NCI-H146 treated with DMSO at 0.1 percent for 48 hours (cell line): ENCODE data around the gene LCAT.
A peak's percentile ranks its signal among the peaks of the same experiment; 100 is the strongest.

Experiments used
- DNase-seq: peaks from one replicate; lab custom pipeline; 2025; ENCODE audit not compliant: unreplicated experiment; lab: John Stamatoyannopoulos, UW

Gene LCAT

DNA sequence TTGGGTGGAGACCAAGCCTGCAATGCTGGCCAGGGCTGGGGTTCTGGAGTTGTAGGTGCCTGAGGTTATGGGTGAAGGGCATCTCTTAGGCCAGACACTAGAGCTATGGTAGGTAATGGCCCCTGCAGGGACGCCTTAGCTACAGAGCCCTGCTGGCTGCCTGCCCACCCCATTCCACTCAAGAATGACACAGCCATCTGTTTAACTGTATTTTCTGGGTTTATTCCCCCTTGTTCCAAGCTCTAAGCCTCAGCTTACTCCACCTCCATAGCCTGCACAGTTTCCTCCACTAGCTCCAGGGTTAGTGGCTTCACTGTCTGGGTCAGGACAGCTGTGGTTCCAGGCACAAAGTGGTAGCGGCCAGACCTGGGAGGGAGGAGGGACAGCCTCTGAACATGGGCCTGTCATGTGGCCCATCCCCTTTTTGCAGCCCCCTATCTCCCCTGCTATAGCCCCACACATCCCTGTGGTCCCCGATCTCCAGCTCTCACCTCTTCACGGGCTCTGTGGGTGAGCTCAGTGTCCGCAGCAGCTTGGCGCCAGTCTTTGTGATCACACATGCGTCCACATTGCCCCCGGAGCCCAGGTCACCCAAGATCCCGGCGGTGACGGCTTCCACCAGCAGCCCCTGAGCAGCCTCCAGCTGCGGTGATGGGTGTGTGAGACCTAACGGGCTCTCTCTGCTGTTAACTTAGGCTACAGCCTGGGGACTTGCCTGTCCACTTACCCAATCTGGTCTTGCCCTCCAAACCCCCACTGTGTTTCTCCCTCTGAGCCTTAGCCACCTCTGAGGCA, 9.4 kb downstream of the LCAT start:
- DNase-seq = no peak

DNA sequence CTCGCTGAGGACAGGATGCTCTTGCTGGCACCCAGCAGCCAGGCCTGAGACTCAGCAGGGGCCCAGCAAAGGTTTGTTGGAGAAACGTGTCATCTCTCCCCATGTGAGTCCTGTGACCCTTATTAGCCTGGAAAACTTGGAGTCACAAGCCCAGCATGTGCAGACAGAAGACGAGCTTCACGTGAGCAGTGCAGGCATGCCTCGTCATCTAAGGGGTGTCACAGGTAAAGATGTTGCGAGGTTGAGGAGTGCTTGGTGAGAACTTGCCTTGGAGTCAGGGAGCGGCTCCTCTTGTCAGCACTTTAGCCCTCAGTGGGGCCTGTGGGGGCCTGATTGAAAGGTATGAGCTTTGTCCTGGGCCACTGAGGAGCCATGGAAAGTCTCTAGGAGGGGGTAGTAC, 10.1 kb downstream of the LCAT start:
- DNase-seq = no peak

DNA sequence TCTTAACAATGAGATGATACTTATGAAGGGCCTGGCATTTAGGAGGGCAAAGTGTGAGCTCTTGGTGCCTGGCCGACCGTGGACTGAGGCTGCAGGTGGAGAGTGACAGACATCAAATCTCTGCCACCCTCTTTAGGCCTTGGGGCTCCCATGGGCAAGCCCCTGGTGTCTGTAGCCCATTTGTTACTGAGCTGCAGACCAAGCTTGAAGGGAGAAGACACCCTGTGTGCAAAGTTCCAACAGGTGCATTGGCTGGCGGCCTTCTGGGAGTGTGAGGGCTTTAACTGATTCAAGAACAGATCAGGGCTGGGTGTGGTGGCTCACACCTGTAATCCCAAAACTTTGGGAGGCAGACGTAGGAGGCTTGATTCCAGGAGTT, 11.5 kb downstream of the LCAT start:
- no peak for DNase-seq

DNA sequence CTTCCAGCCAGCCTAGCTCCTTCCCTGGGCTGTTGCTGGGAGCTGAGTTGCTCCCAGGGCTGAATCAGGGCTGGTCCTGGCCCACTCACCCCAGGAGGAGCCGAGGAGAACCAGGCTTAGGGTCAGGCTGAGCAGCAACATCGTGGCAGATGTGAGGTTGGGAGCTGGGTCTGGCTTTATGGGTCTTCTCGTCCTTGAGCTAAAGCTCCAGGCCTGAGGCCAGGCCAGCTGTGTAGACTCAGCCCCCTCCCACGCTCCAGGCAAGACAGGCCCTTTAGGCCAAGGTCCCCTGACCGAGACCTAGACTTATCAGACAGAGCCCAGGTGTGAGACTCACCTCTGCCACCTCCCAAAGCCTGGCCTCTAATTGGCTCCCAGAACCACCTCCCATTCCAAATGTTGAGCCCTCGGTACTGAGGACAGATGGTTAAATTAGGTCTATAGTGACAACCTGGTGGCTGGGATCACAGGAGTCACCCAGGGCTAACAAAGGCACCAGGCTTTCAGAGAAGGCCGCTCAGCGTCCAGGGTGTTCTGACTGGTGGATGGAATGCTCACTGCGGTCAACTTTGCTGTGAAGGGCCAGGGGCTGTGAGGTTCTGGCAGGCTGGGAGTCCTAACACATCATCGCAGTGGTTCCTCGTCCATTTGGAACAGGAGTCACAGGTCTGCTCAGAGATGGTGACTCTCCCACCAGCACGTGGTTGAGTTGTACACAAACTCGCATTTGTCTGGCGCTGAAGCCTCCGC, 12.0 kb downstream of the LCAT start, which contains the start of gene CTRL:
Gene CTRL, minus strand, starts transcription at position 151 of the 750 bp plus-strand sequence. Its CDS starts 10 bp downstream, at position 141.
- DNase-seq = no peak

DNA sequence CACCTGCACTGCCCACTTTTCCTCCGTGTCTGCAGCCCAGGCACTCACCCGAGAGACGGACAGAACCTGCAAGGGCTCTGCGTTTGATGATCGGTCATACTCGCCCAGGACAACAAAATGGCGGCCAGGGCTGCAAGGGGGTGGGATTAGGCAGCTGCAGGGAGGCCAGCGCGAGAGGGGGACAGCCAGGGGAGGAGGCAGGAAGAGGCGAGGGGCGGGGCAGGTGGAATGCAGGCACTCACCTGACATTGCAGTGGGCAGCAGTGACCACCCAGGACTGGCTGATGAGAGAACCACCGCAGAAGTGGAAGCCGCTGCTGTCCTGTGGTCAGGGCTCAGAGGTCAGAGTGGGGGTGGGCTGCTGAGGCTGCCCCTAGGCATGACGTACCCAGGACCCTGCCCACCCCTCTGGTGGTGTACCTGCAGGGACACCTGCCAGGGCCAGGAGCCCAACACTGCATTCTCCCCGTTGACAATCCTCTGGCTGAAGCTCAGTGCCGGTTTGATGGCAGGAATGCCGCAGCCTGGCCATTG, 13.2 kb downstream of the LCAT start:
- no peak for DNase-seq

DNA sequence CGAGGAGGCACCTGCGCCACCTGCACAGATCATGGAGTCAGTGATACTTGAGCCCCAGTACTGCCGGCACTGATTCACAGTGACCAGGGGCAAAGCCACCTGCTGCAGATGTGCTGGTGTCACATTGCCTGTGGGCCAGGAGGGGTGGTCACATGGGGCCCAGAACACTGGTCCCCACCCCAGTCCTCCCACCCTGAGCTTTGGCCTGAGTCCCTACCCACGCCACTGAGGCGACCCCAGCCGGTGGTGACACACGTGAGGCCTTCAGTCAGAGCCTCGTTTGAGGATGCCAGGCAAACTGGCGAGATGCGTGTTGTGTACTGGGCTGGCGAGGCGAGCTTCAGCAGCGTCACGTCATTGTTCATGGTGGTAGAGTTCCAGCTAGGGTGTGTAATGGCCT, 13.7 kb downstream of the LCAT start:
- DNase-seq = no peak

DNA sequence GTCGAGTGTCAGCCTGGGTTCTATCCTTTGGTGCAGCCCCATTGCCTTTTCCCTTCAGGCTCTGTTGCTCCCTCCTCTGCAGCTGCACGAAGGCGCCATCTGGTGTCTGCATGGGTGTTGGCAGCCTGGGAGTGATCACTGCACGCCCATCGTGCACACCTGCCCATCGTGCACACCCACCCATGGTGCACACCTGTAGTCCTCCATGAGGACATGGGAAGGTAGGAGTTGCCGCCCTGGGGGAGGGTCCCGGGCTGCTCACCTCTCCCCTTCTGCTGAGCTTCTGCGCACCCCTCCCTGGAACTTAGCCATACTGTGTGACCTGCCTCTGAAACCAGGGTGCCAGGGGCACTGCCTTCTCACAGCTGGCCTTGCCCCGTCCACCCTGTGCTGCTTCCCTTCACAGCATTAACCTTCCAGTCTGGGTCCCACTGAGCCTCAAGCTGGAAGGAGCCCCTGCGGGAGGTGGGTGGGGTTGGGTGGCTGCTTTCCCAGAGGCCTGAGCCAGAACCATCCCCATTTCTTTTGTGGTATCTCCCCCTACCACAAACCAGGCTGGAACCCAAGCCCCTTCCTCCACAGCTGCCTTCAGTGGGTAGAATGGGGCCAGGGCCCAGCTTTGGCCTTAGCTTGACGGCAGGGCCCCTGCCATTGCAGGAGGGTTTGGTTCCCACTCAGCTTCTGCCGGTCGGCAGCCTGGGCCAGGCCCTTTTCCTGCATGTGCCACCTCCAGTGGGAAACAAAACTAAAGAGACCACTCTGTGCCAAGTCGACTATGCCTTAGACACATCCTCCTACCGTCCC, 15.2 kb downstream of the LCAT start:
- peak; percentile 23 for DNase-seq

DNA sequence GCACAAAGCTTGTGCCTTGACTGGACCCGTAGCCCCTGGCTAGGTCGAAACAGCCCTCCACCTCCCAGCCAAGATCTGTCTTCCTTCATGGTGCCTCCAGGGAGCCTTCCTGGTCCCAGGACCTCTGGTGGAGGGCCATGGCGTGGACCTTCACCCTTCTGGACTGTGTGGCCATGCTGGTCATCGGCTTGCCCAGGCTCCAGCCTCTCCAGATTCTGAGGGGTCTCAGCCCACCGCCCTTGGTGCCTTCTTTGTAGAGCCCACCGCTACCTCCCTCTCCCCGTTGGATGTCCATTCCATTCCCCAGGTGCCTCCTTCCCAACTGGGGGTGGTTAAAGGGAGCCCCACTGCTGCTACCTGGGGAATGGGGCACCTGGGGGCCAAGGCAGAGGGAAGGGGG, 15.8 kb downstream of the LCAT start:
- DNase-seq = no peak

DNA sequence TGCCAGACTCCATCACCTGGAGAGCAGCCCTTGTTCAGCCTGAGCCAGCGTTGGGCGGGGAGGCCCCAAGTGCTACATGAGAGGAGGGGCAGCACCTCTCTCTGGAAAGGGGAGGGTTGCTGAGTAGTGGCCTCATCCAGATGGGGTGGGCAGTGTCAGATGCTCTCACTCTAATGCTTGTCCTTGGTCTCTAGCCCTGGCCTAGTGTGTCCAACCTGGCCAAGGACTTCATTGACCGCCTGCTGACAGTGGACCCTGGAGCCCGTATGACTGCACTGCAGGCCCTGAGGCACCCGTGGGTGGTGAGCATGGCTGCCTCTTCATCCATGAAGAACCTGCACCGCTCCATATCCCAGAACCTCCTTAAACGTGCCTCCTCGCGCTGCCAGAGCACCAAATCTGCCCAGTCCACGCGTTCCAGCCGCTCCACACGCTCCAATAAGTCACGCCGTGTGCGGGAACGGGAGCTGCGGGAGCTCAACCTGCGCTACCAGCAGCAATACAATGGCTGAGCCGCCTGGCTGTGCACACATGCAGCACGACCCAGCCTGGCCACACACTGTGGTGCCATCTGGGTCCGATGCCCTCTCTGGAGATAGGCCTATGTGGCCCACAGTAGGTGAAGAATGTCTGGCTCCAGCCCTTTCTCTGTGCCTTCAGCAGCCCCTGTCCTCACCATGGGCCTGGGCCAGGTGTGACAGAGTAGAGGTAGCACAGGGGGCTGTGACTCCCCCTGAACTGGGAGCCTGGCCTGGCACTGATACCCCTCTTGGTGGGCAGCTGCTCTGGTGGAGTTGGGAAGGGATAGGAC, 16.6 kb downstream of the LCAT start:
- no peak for DNase-seq

DNA sequence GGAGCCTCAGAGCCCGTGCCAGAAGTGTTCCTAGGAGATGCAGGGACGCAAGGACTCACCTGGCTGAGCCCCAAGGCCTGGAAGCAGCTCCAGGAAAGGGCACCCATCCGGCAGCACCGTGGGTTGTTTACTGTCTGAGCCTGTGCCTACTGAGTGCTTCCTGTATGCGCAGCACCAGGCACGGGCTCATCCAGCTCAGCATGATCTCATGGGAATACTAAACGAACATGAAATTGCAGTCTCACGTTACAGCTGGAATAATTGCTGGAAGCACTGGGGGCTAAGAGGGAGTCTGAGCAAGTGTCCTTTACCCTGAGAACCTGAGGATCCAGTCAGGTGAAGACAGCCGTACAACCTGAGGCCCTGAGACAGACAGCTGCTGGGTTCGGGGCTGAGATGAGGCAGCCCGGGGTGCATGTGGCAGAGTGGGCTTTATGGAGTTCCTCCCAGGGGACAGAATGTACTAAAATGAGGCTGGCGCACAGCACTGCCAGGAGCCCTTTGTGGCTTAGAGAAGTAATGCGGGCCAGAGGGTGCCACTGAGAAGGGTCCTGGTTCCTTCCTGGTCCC, 17.7 kb downstream of the LCAT start:
- peak; percentile 69 for DNase-seq

DNA sequence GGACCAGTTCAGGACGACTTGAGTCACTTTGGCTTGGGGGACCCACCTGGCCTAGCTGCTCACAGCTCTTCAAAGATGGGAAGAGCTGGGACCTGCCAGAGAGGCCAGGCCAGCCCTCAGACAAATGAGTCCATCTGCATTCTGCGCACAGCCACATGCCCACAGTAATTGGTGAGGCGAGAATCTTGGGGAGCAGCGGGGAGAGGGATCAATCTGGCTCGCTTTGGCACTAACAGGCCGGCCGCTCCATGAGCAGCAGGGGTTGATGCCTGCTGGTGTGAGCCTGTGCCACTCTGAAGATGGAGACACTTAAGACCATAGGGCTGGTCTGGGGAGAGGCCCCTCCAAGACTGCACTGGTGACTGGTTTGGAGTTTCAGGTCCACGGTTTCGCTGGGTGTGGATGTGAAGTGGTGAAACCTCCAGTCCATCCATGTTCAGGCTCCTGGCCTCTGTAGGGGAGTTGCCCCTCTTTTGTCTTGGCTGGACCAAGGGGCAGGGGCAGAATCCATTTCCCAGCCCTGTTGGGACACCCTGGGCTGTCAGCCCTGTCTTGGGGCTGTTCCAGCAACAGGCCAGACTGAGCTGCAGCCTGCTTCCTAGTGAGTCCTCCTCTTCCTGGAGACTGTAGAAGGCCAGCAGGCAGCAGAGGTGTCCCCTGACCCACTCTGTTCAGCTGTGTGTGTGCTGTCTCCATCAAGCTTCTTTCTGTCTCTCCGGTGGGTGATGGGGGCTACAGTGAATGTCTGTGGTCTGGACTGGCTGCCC, 19.6 kb downstream of the LCAT start:
- DNase-seq = no peak

DNA sequence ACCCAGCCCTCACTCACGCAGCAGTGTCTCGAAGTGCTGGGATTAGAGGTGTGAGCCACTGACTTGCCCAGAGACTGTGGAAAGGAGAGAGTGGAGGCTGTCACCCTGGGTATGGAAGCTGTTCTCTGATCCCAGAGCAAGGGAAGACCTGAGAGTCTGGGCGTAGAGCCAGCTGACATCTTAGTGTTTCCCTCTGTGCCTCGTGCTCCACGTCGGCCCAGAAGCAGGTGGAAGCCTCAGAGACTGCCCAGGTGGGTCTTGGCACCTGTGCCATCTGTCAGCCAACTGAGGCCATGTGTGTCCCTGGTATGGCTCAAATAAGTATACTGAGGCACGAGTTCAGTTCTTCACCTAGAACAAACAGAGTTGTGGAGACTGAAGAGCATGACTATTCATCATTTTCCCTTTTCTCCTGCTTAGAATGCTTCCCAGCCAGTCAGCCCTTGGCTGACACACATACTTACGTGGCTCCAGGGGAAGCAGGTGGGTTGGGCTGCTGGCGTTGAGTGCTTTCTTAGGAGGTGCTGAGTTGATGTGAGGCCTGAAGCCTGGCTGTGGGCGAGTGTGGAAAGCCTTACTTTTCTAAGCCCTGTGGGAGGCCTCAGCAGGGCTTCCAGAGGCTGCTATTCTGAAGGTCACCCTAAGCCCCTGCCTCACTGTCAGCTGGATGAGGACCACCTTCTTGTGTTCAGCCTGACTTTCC, 20.4 kb downstream of the LCAT start:
- DNase-seq = no peak

DNA sequence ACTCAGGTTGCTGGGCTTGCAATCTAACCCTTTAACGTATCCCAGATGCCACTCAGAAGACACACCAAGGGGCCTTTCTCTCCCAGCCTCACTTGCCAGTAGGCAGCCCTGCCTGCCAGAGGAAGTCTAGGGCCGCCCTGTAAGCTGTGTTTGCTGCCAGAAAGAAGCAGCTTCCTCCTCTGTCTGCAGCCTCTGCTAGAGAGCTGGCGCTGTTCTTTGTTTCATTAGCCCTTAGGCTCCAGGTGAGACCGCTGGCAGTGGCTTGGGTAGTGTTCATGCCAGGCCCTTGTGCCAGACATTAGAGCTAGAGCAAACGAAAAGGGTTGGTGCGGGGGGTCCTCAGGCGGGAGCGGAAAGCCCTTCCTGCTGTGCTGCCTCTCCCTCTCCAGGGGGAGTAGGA, 21.2 kb downstream of the LCAT start:
- no peak for DNase-seq

DNA sequence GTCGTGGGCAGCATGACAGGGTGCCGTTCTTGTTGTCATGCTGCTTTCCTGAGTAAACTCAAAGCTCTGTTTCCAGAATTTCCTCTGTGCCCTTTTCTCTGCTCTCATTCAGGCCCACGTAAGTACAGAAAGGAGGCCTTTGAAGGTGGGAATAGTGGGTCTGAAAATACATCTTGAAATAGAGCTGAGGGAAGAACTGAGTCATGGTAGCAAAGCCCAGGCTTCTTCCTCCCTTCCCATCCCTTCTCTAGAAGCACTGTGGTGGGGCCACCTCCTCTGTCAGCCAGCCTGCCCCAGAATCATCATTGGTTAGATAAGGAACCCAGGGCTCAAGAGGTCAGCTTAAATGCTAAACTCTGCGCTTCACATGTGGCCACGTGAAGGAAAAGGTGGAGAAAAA, 21.7 kb downstream of the LCAT start:
- no peak for DNase-seq

DNA sequence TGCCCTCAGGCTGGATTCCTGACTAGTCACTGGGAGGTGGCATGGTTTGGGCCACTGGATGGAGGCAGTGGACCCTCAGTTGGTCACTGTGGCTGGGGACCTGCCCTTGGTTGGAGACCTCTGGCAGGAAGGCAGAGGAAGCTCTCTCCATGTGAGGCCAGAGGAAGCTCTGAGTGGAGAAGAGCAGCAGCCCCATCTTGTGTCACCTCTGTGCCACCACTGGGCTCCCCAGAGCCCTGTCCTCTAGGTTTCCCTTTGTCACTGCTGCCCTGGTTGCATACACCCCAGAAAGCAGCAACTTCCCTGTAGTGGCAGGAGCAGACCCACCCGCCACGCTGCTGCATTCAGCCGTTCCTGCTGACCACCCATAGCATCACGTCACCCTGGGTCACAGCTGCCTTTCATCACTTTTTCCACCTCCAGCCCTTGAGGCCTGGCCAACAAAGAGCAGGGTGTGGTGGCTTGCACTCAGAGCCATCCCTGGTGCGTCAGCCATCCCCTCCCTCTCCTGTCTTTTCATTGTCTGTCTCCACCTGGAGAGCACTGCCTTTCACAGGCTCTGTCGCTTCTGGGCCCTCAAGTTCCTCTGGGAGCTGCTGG, 24.2 kb downstream of the LCAT start:
- DNase-seq = no peak

DNA sequence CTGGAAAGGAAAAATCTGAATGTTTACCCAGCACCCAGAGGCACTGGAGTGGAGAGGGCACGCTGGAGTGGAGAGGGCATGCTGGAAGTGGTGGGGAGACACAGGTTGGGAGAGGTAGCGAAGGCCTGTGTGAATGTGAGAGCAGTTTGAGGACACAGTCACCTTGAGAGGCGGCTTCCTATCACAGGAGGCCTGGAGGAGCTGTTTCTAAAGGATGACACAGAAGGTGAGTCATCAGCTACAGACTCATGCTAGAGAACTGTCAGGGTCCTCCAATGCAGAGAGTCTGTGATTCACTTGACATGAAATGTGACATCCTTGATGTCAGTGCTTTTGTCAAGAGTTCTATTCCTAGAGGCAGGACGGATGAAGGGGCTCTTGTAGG, 26.1 kb downstream of the LCAT start:
- DNase-seq = no peak

DNA sequence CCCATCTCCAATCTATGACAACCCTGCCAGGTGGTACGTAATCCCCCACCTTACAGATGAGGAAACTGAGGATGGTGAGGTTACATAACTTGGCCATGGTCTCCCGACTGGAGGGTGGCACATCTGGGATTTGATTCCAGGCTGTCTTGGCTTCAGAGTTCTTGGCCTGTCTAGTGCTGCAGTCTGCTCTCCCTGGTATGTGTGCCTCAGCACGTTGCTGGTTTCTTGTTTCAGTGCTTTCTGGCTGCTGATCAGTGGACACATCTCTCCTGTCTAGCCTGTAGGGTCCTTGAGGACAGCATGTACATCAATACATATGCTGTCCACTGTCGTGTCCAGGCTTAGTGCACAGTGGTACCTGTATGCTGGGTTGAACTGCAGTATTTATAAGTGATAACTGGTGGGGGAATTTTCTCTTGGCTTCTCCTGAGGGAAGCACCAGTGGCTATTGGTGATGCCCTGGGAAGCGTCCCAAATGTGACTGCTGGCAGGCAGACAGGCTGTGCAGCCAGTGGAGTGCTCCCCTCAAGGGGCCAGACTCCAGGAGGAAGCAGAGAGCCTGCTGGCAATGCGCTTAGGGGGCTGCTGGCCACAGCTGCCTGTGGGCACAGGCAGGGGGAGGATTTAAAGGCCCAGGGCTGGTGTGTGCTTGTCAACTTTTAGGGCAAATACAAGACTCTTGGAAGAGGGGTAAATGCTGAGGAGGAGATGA, 26.6 kb downstream of the LCAT start:
- DNase-seq = no peak
